GM23338 (cell line): ENCODE data around the gene CYBC1. TPM values are rescaled to one million over a fixed set of nuclear protein-coding genes. Genes with fewer than 3 reads are reported as not detected.
"Not testable (repeated sequence)": the region's sequence is repeated elsewhere in the genome, so short reads cannot be mapped to it uniquely, and the experiment has no call there.

Experiments
- ATAC-seq: fragments of 200-7000 bp; cut with Tn5 transposase; 3 replicates; pipeline ENCODE4 v1.9.1; 2020
- DNase-seq: peaks from one replicate; pipeline ENCODE4 v3.0.0-alpha.2; 2015; ENCODE audit warnings: low spot score
- H2AFZ ChIP-seq: fragments of 200-600 bp; sonication (generic); 2 replicates; pipeline ENCODE4 v1.8.0; 2016; ENCODE audit warnings: antibody characterized with exemption, mild to moderate bottlenecking, moderate library complexity
- H3F3A ChIP-seq: fragments of 200-600 bp; sonication (generic); replicated peaks from 2 replicates; pipeline ENCODE4 v1.8.0; 2017; ENCODE audit warnings: antibody characterized with exemption, mixed run types, low read depth
- H3K27ac ChIP-seq: fragments of 200-600 bp; sonication (generic); 2 replicates; pipeline ENCODE4 v1.6.1; 2016; ENCODE audit warnings: low read depth
- H3K27me3 ChIP-seq: fragments of 200-600 bp; sonication (generic); 2 replicates; pipeline ENCODE4 v1.8.0; 2016; ENCODE audit warnings: mild to moderate bottlenecking, mixed run types, moderate library complexity; ENCODE audit not compliant: insufficient read depth
- H3K36me3 ChIP-seq: fragments of 200-600 bp; sonication (generic); 2 replicates; pipeline ENCODE4 v1.8.0; 2016; ENCODE audit warnings: mild to moderate bottlenecking; ENCODE audit not compliant: insufficient read depth
- H3K4me1 ChIP-seq: fragments of 200-600 bp; sonication (generic); 2 replicates; pipeline ENCODE4 v1.8.0; 2016; ENCODE audit warnings: mild to moderate bottlenecking, moderate library complexity; ENCODE audit not compliant: insufficient read depth
- H3K4me2 ChIP-seq: fragments of 200-600 bp; sonication (generic); 2 replicates; pipeline ENCODE4 v1.7.1; 2017; ENCODE audit warnings: mixed run types
- H3K4me3 ChIP-seq: fragments of 200-600 bp; sonication (generic); 2 replicates; pipeline ENCODE4 v1.6.1; 2016; ENCODE audit warnings: mixed run types
- H3K79me2 ChIP-seq: fragments of 200-600 bp; sonication (generic); replicated peaks from 2 replicates; pipeline ENCODE4 v1.8.0; 2017; ENCODE audit warnings: mild to moderate bottlenecking; ENCODE audit not compliant: insufficient read depth
- H3K9me2 ChIP-seq: fragments of 200-600 bp; sonication (generic); 2 replicates; pipeline ENCODE4 v1.8.0; 2017; ENCODE audit not compliant: insufficient read depth
- H4K20me1 ChIP-seq: fragments of 200-600 bp; sonication (generic); replicated peaks from 2 replicates; pipeline ENCODE4 v1.8.0; 2017; ENCODE audit warnings: mild to moderate bottlenecking; ENCODE audit not compliant: insufficient read depth
- H3K27ac Mint-ChIP-seq: 2 replicates; pipeline ENCODE4 v1.8.0; 2020; ENCODE audit warnings: inconsistent platforms, mild to moderate bottlenecking, moderate library complexity, mixed read lengths
- H3K27me3 Mint-ChIP-seq: 3 replicates; pipeline ENCODE4 v1.8.0; 2022; ENCODE audit warnings: low read depth, mild to moderate bottlenecking, moderate library complexity, mixed read lengths, inconsistent platforms; ENCODE audit not compliant: insufficient read depth, poor library complexity
- H3K36me3 Mint-ChIP-seq: 3 replicates; pipeline ENCODE4 v1.8.0; 2021; ENCODE audit warnings: low read depth, mild to moderate bottlenecking, inconsistent platforms, moderate library complexity, mixed read lengths
- H3K4me1 Mint-ChIP-seq: 3 replicates; pipeline ENCODE4 v1.8.0; 2020; ENCODE audit warnings: mild to moderate bottlenecking, inconsistent platforms, mixed read lengths
- H3K4me3 Mint-ChIP-seq: 3 replicates; pipeline ENCODE4 v1.8.0; 2021; ENCODE audit warnings: moderate library complexity, mild to moderate bottlenecking, inconsistent platforms, mixed read lengths
- H3K9me3 Mint-ChIP-seq: 3 replicates; pipeline ENCODE4 v1.8.0; 2020; ENCODE audit warnings: moderate library complexity, mild to moderate bottlenecking, inconsistent platforms, mixed read lengths
- CREB1 ChIP-seq: fragments of 250-450 bp; sonication (Bioruptor Pico); IDR thresholded peaks from 2 replicates; pipeline ENCODE4 v1.5.0; 2020; ENCODE audit warnings: low read depth, mild to moderate bottlenecking, moderate library complexity
- ZNF331 ChIP-seq: fragments of 250-450 bp; sonication (Bioruptor Pico); IDR thresholded peaks from 2 replicates; pipeline ENCODE4 v1.5.0; 2020; ENCODE audit warnings: low read depth, mild to moderate bottlenecking, moderate library complexity
- polyA plus RNA-seq: library from polyadenylated mRNA; unstranded; fragments of >200 nt; fragmentation: Nextera tagmentation; extraction: Ambion mirVana; gene quantifications from 2 replicates; pipeline ENCODE4 v1.2.1, GENCODE V29; 2016
- total RNA-seq: library from RNA; depleted of rRNA; stranded (reverse); fragments of >200 nt; shearing (Covaris generic); gene quantifications from 2 replicates; pipeline ENCODE4 v1.2.3, GENCODE V29; 2014
- TF ChIP-seq, protein P1 (sequence below), 2 experiments: fragments of 200-600 bp in 1 of 2; sonication (generic) in 1 of 2; conservative IDR thresholded peaks; 2 replicates each; pipeline versions ENCODE4 v1.5.1 to v1.6.1; 2016 to 2017; ENCODE audit warnings: antibody characterized with exemption in 2 of 2, low read depth in 2 of 2, mild to moderate bottlenecking in 2 of 2, moderate library complexity in 1 of 2

CYBC1 gene
- total and polyA plus RNA-seq, 2 experiments from 2014 or later, result 24.7 to 72.4 TPM

DNA sequence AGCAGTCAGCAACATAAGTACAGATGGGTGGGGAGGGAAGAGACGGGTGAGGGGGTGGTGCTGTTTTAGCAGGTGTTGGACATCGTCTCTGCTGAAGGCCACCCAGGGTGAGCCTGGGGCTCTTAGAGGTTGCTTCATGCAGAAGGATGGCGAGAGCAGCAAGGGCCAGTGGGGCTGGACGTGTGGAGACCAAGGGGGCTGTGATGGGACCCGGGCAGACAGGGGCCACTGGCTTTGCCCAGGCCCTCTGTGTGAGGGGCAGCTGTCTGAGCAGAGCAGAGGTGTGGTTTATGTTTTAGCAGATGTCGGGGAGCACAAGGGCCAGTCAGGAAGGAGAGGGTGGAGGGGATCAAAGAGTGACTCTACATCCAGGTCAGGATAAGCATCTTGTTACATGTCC lies 12.8 kb upstream of the CYBC1 start (continued):
- TF ChIP-seq ZNF331 (CRISPR knock-in tag), result no peak

- peaks cover 4% of the 10 kb centered on the region; the same call in 1 of the 2 replicates for H3K36me3 ChIP-seq
- peak overlapping the region; percentile 28; the same call in 1 of the 2 replicates for H3K27ac Mint-ChIP-seq
- no peak overlapping the region for H3K27ac ChIP-seq
Observed at GRCh38 chr17:82461827-82462524, 11.4 kb upstream of the CYBC1 start.

DNA sequence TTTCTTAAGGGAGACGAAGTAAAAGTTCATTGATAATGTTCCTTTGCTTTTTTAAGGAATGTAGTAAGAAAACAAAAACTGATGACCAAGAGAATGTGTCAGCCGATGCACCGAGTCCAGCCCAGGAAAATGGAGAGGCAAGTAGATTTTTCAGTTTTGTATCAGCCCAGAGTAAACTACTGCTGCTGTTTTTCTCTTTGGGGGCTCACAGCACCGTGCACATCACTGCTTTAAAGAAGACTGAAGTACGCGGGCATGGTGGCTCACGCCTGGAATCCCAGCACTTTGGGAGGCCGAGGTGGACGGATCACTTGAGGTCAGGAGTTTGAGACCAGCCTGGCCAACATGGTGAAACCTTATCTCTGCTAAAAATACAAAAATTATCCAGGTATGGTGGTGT lies 9.4 kb upstream of the CYBC1 start:
- peaks cover 18% of the 10 kb centered on the region; the same call in 1 of the 2 replicates for H3F3A ChIP-seq
- not testable (repeated sequence) for H3K79me2 ChIP-seq, H3K4me3 Mint-ChIP-seq, H4K20me1 ChIP-seq, H3K4me2 ChIP-seq, H3K9me2 ChIP-seq, H3K27me3 ChIP-seq, H3K9me3 Mint-ChIP-seq, H2AFZ ChIP-seq, H3K4me1 ChIP-seq, DNase-seq, H3K36me3 ChIP-seq, ATAC-seq, H3K27ac Mint-ChIP-seq, H3K27ac ChIP-seq
- H3K27me3 Mint-ChIP-seq, result peaks cover 12% of the 10 kb centered on the region
- H3K4me1 Mint-ChIP-seq, result peaks cover 11% of the 10 kb centered on the region
- peak overlapping the region; percentile 93 for H3K4me3 ChIP-seq
- H3K36me3 Mint-ChIP-seq, result peaks cover 49% of the 10 kb centered on the region

More at GRCh38 chr17:82461827-82462524, 11.4 kb upstream of the CYBC1 start:
- Histone ChIP-seq H3F3A (peaks cover 16% of the 10 kb centered on the region; the same call in 1 of the 2 replicates), H3K79me2 (peaks cover 10% of the 10 kb centered on the region), H4K20me1 (peaks cover 6% of the 10 kb centered on the region), H3K27me3 (no peaks in the 10 kb centered on the region), H3K9me2 (no peaks in the 10 kb centered on the region; the same call in 1 of the 2 replicates), H3K4me1 (peaks cover 6% of the 10 kb centered on the region), H2AFZ (no peak overlapping the region), H3K4me3 (no peak overlapping the region), H3K4me2 (no peak overlapping the region)
- H3K9me3 Mint-ChIP-seq, result no peaks in the 10 kb centered on the region; the same call in 2 of the 3 replicates
- DNase-seq, result no peak
- H3K4me1 Mint-ChIP-seq, result peaks cover 10% of the 10 kb centered on the region
- no peak for ATAC-seq
- peaks cover 12% of the 10 kb centered on the region for H3K27me3 Mint-ChIP-seq
- no peak overlapping the region for H3K4me3 Mint-ChIP-seq
- TF ChIP-seq CREB1 (CRISPR knock-in tag), result no peak
- H3K36me3 Mint-ChIP-seq, result peaks cover 55% of the 10 kb centered on the region

DNA sequence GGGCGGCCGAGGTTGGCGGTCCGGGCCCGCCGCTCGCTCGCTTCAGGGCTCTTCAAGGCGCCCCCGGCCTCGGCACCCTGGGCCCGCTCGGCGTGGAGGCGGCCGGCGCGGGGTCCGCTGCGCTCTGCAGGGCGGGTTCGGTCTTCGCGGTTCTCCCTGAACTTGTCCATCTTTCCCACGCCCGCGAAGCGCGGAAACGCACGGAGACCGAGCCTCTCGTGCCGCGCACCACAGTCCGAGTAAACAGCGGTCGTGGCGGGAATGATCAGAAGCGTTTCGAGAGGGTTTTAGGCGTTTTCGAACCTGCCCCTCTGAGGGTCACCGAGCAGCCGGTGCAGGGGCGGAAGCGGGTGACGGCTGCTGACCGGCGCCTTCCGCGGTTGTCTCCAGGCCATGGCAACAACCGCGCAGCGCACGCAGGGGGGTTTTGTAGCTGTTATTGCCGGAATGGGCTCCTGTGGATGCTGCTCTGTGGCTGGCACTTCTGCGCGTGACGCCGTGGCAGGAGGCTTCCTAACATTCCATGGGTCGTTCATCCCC lies 8.4 kb upstream of the CYBC1 start:
- H3K36me3 Mint-ChIP-seq, result peaks cover 39% of the 10 kb centered on the region
- H3K27ac Mint-ChIP-seq, result peak overlapping the region; percentile 86; the same call in 1 of the 2 replicates
- Histone ChIP-seq H3K27me3 (no peaks in the 10 kb centered on the region), H3K36me3 (peaks cover under 1% of the 10 kb centered on the region; the same call in 1 of the 2 replicates), H3K9me2 (no peaks in the 10 kb centered on the region; the same call in 1 of the 2 replicates), H3F3A (peaks cover 18% of the 10 kb centered on the region; the same call in 1 of the 2 replicates), H2AFZ (peak overlapping the region; percentile 89), H3K4me2 (peak overlapping the region; percentile 84), H3K4me3 (peak overlapping the region; percentile 93), H4K20me1 (peaks cover 6% of the 10 kb centered on the region), H3K4me1 (peaks cover 6% of the 10 kb centered on the region), H3K79me2 (peaks cover 10% of the 10 kb centered on the region), H3K27ac (no peak overlapping the region)
- H3K9me3 Mint-ChIP-seq, result peaks cover 12% of the 10 kb centered on the region
- H3K4me3 Mint-ChIP-seq, result peak overlapping the region; percentile 96
- DNase-seq (peak; percentile 52), ATAC-seq (peak; percentile 19)
- H3K27me3 Mint-ChIP-seq, result peaks cover 9% of the 10 kb centered on the region
- TF ChIP-seq, protein P1, sequence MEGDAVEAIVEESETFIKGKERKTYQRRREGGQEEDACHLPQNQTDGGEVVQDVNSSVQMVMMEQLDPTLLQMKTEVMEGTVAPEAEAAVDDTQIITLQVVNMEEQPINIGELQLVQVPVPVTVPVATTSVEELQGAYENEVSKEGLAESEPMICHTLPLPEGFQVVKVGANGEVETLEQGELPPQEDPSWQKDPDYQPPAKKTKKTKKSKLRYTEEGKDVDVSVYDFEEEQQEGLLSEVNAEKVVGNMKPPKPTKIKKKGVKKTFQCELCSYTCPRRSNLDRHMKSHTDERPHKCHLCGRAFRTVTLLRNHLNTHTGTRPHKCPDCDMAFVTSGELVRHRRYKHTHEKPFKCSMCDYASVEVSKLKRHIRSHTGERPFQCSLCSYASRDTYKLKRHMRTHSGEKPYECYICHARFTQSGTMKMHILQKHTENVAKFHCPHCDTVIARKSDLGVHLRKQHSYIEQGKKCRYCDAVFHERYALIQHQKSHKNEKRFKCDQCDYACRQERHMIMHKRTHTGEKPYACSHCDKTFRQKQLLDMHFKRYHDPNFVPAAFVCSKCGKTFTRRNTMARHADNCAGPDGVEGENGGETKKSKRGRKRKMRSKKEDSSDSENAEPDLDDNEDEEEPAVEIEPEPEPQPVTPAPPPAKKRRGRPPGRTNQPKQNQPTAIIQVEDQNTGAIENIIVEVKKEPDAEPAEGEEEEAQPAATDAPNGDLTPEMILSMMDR (conservative IDR thresholded peaks at IDR 0.05; ENCODE audit: low read depth in 2 of 2), result no peak
- H3K4me1 Mint-ChIP-seq, result peaks cover 11% of the 10 kb centered on the region
